HG03432 (cell line): ENCODE data around the gene PTPRN2.

Experiments
- ATAC-seq: cut with Tn5 transposase; IDR thresholded peaks from one replicate; pipeline ENCODE4 v1.9.1; 2021; ENCODE audit warnings: mild to moderate bottlenecking, moderate library complexity; ENCODE audit not compliant: unreplicated experiment

Gene PTPRN2

DNA sequence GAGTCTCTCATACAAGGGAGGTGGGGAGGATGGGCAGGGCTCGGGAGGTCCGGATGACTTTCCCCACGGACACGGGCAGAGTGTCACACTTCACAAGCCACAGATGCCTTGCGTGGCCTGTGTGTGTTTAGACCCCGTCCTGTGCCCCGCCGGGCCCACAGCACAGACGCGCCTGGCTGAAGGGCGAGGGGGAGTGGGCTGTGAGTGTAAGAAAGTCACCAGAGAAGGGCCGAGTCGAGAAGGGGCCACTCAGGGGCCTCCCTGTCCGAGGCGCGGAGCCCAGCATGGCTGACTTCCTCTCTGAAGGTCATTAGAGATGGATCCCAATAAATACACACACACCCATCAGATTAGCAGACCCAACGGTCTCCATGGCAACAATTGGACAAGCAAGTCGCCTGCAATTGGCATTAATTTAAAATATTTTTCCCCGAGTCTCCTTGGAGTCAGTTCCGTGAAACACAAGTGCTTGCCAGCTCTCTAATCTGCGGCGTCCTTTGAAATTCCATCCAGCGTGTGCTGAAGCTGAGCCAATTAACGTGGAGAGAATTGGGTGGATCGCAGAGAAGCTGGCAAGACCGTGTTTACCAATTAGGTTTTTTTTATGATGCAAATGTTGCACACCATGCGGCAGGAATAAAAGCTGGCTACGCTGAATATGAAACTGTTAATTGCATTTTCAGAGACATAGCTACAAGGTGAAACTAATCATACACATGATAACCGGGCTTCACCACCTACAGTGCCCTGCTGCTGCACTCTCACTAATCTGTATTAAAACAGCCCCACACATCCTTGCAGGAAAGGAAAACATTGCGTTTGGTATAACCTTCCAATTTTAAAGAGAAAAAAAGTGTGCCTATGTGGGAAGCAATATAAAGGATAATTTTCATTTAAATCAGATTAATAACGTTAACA is 571.2 kb downstream of the PTPRN2 start:
- no peak for ATAC-seq

DNA sequence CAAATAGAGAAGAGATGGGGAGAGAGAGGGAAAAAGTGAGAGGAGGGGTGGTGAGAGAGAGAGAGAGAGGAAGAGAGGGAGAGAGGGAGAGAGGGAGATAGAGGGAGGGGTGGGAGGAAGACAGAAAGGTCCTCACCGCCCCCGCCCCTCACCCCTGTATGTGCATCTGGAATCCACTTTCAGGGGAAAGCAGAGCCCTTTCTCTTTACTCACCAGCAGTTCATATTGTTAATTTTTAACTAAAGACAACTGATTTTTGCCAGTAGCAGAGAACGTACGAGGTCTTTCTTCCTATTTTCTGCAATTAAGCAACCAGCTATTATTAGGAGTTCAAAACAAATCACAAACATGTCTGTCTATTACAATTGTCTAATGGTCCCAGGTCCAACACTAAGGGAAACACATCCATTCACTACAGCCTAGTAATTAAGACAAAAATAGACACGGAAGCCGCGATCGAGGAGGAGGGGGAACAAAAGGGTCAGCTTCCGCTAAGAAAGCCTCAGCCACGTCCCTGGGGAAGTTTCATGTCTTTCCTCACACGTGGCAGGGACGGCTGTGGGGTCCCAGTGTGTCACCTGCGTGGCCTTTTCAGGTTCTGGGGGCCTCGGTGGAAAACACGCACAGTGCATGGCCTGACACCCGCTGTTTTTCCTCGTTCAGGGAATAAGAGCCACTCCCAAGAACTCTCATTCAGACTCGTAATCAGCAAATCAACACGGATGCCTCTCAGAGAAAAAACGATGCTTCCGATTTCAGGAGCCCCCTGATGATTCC is 572.0 kb downstream of the PTPRN2 start:
- no peak for ATAC-seq

DNA sequence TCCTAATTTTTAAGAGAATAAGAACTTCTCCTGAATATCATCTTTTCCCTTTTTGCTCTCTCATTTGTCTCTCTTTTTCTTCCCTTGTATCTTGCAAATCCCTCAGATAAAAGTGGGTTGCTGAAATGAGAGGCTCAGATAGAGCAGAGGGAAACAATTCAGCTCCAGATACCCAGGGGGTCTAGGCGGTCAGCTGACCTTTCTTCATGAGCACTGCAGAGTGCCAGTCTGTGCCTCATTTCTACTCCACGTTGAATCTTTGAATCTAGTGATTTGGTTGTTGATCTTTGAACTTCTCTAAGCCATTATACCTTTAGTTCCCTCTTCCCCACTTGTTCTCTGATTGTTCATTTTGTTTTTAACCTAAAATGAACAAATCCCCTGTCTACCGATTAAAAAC is 572.6 kb downstream of the PTPRN2 start:
- no peak for ATAC-seq

DNA sequence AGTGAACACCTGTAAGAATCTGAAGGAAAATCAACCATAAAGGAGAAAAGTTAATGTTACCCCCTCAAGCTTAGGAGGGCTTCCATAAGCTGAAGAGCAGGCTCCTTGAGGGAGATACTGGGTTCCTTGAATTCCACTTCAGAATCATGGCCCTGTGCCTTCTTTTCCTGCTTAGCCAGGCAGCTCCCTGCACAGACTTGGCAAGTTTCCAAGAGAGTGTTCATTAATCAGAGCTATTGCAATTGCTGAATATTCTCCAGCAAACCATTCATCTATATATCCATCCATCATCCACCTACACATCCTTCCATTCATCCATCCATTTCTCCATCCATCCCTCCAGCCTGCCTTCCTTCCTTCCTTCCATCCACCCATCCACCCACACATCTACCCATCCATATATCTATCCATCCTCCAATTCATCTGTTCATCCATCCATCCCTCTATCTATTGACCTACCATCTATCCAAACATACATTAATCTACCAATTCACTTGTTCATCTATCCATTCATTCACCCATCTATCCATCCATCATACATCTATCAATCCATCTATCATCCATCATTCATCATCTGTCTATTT is 574.4 kb downstream of the PTPRN2 start:
- ATAC-seq = no peak

DNA sequence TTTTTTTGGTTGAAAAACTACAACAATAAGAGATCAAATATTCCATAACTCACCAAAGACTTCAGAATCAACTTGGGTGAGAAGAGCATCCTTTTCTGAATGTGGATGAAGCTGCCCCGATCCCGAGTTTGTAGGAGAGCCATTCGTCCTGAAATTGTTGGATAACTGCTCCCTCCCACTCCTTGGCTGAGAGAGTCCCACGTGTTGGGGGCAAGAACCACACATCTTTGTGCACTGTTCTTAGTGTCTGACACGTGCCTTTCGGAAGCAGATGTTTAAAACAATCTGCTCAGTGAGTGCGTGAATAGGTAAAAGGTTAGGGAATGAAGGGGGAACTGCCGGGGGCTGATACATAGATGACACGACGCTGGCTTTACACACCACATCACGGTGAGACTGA is 575.7 kb downstream of the PTPRN2 start:
- ATAC-seq = no peak

DNA sequence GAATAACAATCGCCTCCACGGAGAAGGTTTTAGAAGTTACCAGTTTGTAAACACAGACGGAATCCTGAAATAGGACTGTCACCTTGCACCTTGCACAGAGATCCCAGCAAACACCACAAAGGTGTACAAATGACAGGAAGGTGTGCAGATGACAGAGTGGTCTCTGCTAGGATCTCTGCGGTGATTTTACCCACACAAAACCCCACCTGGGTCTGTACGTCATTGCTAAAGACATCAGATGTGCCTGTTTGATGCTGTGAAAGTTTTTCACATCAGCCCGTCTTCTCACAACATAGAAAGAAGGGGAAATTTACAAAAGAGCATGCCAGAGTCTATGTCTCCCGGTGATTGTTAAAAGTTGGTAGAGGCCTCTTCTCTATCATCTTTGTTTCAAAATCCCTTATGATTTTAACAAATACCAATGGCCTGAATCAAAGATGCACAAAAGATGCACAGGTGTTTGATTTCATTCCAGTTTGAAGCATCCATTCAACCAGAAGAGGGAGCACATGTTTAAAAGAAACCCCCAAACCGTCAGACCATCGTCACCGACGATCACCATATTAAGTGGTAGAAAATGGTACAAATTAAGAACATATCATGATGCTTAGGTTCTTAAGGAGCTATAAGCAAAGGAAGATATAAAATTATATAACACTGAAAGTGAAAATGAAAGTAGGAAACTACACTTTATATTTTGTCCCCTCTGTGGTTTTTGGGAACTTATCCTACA is 576.5 kb downstream of the PTPRN2 start:
- ATAC-seq = no peak

DNA sequence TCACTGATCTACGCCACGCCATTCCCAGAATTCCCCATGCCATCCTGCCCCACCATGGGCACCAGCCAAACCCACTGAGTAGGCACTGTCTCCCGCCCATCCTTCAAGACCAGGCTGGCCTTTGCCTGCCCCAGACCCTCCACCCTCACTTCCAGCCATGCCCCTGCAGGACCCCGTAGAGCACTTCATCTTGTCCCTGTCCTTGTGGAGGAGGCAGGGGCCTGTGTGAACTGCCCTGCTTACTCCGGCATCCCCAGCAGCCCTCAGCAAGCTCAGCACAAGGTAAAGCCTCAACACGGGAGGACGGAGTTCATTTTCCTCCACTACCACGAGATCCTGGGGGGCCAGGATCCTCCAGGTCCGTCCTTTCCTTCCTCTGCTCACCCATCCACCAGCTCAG is 577.7 kb downstream of the PTPRN2 start:
- ATAC-seq = no peak

DNA sequence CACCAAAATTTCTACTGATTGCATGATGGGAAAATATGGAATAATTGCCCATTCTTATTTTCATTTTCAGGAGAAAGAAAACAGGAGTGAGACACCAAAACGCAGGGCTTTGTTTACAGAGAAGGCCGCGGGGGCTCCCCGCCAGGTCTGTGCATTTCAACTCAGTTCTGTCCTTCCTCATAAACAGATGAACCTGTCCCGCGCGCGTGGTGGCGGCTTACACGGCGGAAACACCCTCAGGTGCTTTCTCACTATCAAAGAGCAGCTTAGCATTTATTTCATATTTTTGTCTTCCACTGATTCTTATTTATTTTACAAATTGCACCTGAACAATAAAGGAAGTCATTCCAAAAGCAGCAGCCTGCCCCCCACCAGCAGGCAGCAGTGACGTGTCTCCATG is 579.4 kb downstream of the PTPRN2 start:
- ATAC-seq = no peak

DNA sequence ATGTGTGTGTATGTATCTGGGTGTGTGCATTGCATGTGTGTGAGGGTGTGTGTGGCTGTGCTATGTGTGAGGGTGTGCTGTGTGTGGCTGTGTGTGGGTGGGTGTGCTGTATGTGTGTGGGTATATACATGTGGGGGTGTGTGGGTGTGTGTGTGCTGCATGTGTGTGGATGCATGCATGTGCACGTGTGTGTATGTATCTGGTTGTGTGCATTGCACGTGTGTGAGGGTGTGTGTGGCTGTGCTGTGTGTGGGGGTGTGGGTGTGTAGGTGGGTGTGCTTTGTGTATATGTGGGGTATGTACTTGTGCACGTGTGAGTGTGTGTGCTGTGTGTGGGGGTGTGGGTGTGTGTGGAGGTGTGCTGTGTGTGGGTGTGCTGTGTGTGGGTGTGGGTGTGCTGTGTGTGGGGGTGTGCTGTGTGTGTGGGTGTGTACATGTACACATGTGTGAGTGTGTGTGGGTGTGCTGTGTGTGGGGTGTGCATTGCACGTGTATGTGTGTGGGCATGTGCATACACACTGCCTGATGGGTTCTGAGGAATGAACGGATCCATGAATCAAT is 579.8 kb downstream of the PTPRN2 start:
- no peak for ATAC-seq

DNA sequence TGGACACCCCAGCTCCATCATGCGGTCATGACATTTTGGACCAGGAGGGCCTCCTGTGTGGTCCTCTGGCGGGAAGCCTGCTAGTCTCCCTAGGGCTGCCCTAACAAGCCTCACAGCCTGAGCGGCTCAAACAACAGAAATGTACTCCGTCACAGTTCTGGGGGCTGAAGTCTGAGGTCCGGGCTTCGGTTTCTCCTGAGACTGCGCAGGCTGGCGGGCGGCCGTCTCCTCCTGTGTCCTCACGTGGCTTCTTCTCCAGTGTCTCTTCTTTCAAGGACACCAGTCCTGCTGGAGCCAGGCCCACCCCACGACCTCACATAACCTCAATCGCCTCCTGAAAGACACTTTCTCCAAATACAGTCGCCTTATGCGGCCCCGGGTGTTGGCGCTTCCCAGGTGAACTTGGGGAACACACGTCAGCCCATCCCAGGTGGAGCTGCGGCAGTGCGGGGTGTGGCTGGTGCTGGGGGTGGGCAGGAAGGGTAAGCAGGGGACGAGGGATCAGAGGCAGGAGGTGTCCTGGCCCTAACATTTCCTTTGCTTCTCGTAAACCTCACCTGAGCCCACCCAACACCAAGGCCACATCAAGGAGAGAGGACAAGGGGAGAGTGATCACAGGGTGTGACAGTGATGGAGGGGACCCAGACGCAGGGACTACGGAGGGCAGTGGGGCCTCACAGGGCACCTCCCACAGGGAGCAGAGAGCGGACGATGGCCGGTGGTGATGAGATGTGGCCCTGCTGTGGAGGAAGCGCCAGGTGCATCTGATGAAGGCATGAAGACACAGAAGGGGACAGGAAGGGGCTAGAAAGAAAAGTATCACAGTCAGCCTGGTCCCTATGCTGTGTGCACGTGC is 580.6 kb downstream of the PTPRN2 start:
- no peak for ATAC-seq

DNA sequence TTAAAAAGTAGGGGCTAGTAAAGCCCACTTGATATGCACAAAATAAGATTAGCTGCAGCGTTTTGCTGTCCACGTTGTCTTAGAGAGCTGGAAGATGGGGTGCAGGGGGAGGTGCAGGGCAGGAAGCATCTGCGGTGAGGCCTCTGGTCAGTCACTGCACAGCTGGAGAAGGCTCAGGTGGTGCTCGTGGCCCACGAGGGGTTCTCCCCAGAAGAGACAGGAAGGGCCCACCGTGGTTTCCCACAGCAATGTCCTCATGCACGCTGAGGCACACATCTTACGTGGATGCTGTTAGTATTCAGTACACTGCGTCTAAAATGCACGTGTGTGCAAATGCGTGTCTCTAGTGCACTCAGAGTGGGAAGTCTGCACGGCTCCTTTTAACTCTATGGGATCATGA is 582.1 kb downstream of the PTPRN2 start:
- ATAC-seq = no peak

DNA sequence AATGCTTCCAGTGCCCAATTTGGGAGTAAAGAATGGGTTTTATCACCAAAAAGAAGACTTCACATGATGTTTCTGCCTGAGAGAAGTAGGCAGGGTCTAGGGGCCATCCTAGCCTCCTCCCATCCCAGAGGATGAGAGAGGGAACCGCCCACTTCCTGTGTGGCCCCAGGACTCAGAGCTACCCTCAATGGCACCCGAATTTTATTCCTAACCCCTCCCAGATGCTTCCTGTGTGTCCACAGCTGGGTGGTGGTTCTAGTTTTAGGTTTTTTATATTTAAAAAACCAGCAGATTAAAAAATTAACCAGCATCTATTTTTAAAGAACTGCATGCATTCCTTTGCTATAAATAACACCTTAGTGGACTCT is 583.5 kb downstream of the PTPRN2 start:
- no peak for ATAC-seq

DNA sequence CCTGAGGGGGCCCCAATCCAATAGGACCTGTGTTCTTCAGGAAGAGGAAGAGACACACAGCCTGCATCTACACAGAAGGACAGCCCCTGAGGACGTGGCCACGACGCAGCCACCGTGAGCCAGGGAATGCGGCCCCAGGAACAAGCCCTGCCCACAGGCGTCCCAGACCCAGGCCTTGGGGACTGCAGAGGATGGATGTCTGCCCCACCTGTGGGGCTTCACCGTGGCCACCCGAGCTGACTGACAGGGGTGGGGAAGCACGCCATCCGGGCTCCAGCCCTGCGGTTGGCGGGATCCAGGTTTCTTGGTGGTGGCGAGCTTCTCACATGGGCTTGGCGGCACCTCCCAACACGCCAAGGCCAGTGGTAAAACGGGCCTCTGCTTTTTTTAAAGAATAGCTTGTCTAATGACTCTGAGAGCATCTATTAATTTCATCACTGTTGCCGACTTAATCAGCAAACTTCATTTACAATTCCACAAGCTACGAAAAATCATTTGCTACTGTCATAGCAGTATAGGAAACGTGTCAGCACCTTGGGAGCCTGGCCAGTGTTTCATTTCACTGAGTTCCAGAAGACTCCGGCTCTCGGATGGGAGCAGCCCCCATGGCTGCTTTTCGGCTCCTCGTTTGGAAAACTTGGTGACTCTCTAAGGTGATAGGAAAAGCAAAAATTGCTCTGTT is 584.0 kb downstream of the PTPRN2 start:
- ATAC-seq = no peak

DNA sequence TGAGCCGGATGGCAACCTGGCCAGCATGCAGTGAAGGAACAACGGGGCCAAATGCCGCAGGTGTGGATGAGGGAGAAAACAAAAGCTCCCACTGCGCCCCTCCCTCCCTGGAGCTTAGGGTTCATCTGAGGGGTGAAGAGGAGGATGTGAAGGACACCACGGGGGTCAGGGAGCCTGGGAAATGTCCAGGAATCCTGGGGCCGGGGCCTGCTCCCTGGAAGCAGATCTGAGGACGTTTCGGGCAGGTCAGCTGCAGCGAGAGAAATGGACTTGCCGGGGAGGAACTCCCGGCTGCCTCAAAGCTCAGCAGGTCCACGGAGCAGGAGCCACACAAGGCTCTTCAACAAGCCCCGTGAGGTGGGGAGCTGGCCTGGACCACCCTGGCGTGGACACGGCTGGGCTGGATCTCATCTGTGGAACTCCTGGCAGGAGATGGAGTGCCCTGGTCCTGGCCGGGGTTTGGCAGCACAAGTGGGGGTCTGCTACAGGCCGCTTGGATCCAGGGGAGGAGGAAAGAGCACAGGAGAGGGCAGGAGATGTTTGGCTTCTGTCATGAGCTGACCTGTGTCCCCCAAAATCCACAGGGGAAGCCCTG is 585.0 kb downstream of the PTPRN2 start:
- ATAC-seq = no peak

DNA sequence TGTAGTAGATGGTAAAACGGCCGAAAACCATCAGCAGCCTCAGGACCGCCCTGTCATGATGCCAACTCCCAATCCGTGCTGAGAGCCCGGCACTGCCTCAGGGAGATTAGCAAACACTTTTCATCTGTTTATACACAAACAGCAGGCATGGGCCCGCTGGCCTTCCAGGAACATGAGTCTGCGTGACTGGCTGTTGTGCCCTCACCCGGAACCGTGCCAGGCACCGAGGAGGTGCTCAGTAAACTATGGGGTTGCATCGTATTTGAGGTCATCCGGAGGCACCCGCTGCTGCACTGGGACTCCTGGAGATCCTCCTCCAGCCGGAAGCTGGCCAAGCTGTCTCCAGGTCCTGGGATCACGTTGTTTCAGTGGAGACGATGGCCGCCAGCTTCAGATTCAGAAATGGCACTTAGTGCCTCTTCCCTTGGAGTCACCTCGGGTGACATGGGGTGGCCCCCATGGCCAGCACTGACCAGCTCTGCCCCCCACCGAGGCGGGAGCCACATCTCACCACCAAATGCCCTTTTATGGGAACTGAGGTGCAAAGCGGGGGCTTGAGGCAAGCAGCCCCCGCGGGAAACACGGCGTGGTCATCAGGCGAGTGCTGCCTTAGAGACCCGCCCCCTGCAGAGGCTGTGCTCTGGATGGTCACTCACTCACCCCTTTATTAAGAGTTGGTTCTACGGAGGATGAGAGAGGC is 585.9 kb downstream of the PTPRN2 start:
- no peak for ATAC-seq

DNA sequence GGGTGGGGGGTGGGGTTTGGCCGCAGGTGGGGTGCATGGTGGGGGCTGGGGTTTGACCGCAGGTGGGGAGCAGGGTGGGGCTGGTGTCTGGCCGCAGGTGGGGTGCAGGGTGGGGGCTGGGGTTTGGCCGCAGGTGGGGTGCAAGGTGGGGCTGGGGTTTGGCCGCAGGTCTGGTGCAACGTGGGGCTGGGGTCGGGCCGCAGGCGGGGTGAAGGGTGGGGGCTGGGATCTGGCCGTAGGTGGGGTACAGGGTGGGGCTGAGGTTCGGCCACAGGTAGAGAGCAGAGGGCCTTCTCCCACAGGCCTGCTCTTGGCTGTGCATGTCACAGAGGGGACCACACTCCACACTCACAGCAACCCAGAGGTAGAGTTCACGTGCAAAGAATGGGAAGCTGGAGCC is 586.6 kb downstream of the PTPRN2 start:
- ATAC-seq = no peak

DNA sequence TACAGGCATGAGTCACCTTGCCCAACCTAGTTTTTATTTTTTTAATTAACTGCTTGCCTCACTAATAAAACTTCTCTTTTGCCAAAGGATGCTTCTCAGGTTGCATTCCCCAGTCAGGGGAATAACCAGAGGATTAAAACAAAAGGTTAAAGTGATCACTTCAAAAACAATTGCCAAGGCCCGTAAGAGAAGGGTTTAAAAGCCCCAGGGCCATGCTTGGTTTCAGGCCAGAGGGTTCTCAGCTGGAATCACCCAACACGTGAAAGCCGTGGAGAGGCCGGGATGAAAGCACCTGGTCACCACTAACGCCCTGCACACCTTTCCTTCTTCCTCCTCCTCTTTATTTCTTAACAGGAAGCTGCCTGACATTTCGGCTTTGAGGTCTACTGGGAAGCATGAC is 587.5 kb downstream of the PTPRN2 start:
- ATAC-seq = no peak

DNA sequence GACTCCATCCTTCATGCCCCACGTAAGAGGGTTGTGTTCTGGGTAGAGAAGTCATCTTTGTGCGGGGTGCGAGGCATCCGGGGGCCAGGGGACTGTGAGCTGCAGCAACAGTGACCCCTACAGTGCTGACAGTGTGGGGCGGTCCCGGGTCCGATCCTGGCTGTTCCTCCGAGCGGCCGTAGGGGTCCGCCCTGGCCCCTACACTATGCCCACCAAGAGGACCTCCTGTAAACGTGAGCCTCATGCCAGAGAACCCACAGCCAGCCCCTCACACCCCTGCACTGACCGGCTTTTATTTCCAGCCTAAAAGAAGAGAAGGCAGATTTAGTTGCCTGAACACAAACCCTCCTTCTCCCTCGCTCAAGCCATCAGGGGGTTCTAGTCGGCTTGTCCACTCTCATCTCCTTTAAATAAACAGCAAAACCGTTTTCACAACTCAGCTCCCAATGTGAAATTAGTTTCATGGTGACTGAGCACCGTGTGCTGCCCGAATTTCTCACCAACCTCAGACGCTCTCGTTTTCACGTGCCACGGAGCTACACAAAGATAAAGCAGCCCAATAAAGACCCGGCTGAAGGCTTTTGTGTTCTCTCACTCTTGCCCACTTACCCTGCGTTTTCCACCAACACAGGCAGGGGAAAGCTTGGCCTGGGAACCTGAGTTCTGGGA is 588.6 kb downstream of the PTPRN2 start:
- no peak for ATAC-seq
